ENCODE measurements around the gene OPN1MW.

DNA sequence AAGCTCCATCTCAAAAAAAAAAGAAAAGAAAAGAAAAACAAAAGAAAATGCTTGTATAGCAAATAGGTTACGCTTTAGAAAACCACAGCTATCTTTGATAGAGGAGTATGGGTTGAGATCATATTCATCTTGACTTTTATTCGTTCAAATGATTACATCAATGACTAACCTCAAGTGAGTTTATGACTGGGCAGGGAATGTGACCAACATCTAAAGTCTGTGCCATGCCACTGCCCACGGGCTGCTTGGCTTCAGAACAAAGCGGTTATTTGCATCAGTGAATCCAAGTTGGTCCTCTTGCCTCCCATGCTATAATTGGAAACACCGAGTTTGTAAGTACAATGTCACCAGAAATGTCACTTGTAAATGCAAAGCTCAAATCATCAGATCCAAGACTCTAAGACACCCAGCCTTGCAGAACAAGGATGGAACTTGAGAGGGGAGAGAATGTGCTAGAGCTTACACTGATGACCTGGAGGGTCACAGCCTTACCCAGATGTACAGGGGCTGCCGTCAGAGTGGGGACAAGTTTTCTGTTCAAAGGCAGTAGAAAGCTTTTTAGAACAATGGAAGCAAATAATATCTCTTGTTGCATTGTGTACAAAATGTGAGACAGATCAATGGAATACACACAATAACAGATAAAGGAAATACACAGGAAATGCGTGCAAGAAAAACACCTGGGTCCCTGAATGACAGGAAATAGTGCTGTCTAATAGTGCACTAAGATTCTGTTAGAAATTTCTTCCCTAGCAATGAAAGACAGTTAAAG is 46.8 kb upstream of the OPN1MW start:
- TF ChIP-seq, protein P1, sequence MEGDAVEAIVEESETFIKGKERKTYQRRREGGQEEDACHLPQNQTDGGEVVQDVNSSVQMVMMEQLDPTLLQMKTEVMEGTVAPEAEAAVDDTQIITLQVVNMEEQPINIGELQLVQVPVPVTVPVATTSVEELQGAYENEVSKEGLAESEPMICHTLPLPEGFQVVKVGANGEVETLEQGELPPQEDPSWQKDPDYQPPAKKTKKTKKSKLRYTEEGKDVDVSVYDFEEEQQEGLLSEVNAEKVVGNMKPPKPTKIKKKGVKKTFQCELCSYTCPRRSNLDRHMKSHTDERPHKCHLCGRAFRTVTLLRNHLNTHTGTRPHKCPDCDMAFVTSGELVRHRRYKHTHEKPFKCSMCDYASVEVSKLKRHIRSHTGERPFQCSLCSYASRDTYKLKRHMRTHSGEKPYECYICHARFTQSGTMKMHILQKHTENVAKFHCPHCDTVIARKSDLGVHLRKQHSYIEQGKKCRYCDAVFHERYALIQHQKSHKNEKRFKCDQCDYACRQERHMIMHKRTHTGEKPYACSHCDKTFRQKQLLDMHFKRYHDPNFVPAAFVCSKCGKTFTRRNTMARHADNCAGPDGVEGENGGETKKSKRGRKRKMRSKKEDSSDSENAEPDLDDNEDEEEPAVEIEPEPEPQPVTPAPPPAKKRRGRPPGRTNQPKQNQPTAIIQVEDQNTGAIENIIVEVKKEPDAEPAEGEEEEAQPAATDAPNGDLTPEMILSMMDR (conservative IDR thresholded peaks at IDR 0.05 in 1 of 2, IDR thresholded peaks at IDR 0.05 in 1 of 2; ENCODE audit: low read depth in 1 of 2, low read length in 2 of 2): no peak
- no peak for TF ChIP-seq EZH2 (IDR thresholded peaks at IDR 0.05; ENCODE audit: low read length, missing control alignments)

Measured in fibroblast of lung (primary cell).